Lower lobe of right lung (tissue), 2 donors: ENCODE data around the gene HDAC4. TPM values are rescaled to one million over a fixed set of nuclear protein-coding genes. Genes with fewer than 3 reads are reported as not detected.

ENCODE experiments used
- ATAC-seq, 2 donors: fragments of 200-7000 bp; cut with Tn5 transposase; one replicate each; pipeline ENCODE4 v1.9.1; 2020 to 2022; ENCODE audit warnings: mild to moderate bottlenecking in 2 of 2, moderate library complexity in 2 of 2
- DNase-seq: peaks from one replicate; pipeline ENCODE4 v3.0.0-alpha.2; 2020
- H3K27ac ChIP-seq: fragments of 200-600 bp; one replicate; pipeline ENCODE4 v1.8.0; 2022
- H3K27me3 ChIP-seq: fragments of 200-600 bp; one replicate; pipeline ENCODE4 v1.8.0; 2022; ENCODE audit warnings: low read depth
- H3K36me3 ChIP-seq: fragments of 200-600 bp; one replicate; pipeline ENCODE4 v1.8.0; 2022; ENCODE audit warnings: mild to moderate bottlenecking
- H3K4me1 ChIP-seq: fragments of 200-600 bp; one replicate; pipeline ENCODE4 v1.8.0; 2022
- H3K4me3 ChIP-seq: fragments of 200-600 bp; one replicate; pipeline ENCODE4 v1.8.0; 2022; ENCODE audit warnings: mild to moderate bottlenecking
- H3K9me3 ChIP-seq: fragments of 200-600 bp; one replicate; pipeline ENCODE4 v1.8.0; 2022
- intact Hi-C: fragments of 100-400 bp; cut with DNase I; formaldehyde crosslinking; loops from one replicate; pipeline ENCODE4 v1.11.0; 2022
- total RNA-seq: library from RNA; stranded (reverse); fragmentation: NEBNext Ultra II Directional; extraction: Animal tissue kit (Norgen Biotek cat#: 25700); gene quantifications from one replicate; pipeline ENCODE4 v1.2.1, GENCODE V29; 2021
- TF ChIP-seq, protein P1 (sequence below): fragments of 200-600 bp; IDR thresholded peaks from one replicate; pipeline ENCODE4 v1.8.0; 2022; ENCODE audit warnings: antibody characterized with exemption, mild to moderate bottlenecking
- donor health status: DM: no; HTN: yes; CAD: no; lungs with severe emphysema.

The HDAC4 gene
- total RNA-seq, 1 donor from 2014 or later: 44.9 TPM

DNA sequence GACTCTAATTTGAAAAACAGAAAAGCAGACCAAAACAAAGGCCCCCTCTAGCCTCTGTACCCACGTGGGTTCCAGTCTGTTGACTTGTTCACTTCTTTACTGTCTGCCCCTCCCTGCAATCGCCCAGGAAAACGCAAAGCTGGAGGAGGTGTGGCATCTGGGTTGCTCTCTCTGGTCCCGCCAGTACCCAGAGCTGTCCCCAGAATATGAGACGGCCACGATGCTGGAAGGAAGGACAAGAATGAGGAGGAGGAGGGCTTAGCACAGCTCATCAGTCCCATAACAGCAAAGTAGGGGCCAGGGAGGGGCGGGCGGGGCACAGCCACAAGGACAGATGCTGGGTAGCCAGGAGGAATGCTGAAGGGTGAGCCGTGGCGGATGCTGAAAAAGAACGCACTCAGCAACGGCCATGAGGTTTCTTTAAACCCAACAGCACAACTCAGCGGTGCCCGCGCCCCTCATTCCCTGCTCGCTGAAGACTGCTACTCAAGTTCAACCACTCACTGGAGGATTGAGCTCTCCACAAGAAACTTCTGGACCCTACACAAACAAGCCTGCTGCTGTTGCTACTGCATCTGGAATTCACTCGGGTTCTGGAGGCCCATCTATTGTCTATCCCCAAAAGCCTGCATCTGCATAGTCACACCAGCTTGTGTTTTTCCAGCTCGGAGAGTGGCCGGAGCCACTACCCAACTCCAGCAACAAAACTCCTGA, 187.7 kb downstream of the HDAC4 start:
- intact Hi-C loops: no loop called here
- Histone ChIP-seq H3K4me1 (peaks cover 23% of the 10 kb centered on the region), H3K27ac (no peak overlapping the region), H3K36me3 (no peaks in the 10 kb centered on the region), H3K4me3 (no peak overlapping the region), H3K9me3 (no peaks in the 10 kb centered on the region), H3K27me3 (no peaks in the 10 kb centered on the region)
- TF ChIP-seq, protein P1, sequence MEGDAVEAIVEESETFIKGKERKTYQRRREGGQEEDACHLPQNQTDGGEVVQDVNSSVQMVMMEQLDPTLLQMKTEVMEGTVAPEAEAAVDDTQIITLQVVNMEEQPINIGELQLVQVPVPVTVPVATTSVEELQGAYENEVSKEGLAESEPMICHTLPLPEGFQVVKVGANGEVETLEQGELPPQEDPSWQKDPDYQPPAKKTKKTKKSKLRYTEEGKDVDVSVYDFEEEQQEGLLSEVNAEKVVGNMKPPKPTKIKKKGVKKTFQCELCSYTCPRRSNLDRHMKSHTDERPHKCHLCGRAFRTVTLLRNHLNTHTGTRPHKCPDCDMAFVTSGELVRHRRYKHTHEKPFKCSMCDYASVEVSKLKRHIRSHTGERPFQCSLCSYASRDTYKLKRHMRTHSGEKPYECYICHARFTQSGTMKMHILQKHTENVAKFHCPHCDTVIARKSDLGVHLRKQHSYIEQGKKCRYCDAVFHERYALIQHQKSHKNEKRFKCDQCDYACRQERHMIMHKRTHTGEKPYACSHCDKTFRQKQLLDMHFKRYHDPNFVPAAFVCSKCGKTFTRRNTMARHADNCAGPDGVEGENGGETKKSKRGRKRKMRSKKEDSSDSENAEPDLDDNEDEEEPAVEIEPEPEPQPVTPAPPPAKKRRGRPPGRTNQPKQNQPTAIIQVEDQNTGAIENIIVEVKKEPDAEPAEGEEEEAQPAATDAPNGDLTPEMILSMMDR: no peak
- DNase-seq (no peak), ATAC-seq (no peak)

DNA sequence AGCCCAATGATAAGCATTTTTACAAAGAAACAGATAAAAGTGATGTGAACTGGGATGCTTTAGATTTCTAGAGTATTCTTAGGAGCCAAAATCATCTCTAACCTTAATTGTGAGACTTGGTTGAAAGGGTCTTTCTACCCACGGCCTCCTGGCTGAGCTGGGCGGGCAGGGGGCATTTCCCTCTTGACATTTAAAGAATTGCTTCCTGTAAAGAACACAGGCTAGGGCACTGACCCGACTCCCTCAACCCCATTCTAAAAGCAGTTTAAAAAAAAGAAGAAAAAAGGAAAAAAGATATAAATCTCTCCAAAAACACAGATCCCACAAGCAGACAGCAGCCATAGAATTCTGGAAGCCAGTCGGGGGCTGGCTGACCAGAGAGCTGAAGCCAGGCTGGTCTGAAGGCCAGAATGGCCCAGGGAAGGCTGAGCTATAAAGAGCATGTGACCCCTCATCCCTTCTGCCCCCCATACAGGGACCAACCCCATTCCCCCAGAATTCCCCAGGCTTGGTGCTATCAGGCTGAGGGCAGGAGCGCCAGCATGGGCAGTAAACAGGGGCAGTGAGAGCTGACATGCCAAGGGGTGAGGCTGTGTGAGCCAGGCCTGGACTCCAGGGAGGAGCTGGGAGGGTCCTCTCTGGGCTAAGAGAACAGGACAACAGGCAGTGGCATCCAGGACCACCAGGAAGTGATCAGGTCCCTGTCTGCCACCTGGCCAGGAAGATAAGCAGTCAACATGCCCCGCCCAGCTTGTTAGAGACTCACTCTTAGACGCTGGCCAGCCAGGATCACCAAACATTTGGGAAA, 188.5 kb downstream of the HDAC4 start:
- intact Hi-C loops: no loop called here
- Histone ChIP-seq H3K27me3 (no peaks in the 10 kb centered on the region), H3K9me3 (no peaks in the 10 kb centered on the region), H3K36me3 (no peaks in the 10 kb centered on the region), H3K4me3 (no peak overlapping the region), H3K27ac (no peak overlapping the region), H3K4me1 (peaks cover 21% of the 10 kb centered on the region)
- ATAC-seq (peak in 1 of 2 donors; percentile 27), DNase-seq (no peak)
- TF ChIP-seq, protein P1: no peak

DNA sequence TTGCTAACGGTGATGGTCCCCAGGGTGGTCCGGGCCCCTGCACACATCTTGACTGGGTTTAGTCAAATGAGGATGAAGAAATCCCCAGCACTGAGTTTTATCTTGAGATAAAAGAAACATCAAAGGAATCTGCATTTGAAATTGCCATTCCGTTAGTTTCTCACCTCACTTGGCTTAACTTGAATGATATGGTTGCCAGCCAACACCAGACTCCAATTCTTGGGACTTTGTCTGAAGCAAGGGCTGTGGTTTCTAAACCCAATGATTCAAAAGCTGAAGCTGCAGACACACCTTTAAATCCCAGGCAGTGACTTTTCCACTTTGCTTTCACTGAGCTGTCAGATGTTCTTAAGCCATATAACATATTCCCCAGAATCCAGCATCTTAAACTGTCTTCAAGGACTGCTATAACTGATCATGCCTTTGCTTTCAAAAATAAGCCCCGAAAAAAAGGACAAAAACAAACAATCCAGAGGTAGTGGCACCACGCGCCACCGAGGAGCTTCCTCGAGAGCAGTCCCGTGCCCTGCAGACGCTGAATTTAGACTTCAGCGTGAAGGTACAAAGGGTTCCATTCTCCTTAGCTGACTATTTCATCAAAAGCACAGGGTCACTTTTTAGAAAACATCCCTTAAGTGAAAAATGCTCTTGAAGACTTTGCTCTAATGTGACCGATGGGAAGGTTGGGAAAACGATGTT, 189.3 kb downstream of the HDAC4 start:
- ATAC-seq: no peak
- H3K9me3 ChIP-seq: no peaks in the 10 kb centered on the region
- no peak overlapping the region for H3K4me3 ChIP-seq
- no peaks in the 10 kb centered on the region for H3K27me3 ChIP-seq
- TF ChIP-seq, protein P1: no peak
- H3K4me1 ChIP-seq: peaks cover 13% of the 10 kb centered on the region
- intact Hi-C loops: no loop called here
- no peak overlapping the region for H3K27ac ChIP-seq
- DNase-seq: no peak
- H3K36me3 ChIP-seq: no peaks in the 10 kb centered on the region

DNA sequence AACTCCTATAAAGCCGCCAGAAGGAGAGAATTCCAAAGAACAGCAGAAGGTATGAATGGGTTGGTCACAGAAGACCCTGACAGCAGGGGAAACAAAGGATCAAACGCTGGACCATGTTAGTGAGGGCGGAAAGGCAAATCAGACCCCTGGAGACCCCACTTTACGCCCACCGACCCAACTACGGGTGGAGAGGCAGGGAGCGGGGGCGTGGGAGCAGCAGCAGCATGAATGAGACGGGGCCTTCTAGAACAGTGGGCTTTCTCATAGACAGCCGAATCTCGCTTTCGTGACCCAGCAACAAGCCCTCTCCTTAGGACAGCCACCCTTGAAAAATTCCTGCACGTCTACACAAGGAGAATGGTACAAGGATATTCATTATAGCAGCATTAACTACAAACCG, 191.0 kb downstream of the HDAC4 start:
- TF ChIP-seq, protein P1: no peak
- DNase-seq: no peak
- no peaks in the 10 kb centered on the region for H3K27me3 ChIP-seq
- ATAC-seq: no peak
- H3K9me3 ChIP-seq: no peaks in the 10 kb centered on the region
- H3K36me3 ChIP-seq: no peaks in the 10 kb centered on the region
- H3K4me1 ChIP-seq: peaks cover 9% of the 10 kb centered on the region
- intact Hi-C loops: no loop called here
- no peak overlapping the region for H3K4me3 ChIP-seq
- H3K27ac ChIP-seq: no peak overlapping the region

DNA sequence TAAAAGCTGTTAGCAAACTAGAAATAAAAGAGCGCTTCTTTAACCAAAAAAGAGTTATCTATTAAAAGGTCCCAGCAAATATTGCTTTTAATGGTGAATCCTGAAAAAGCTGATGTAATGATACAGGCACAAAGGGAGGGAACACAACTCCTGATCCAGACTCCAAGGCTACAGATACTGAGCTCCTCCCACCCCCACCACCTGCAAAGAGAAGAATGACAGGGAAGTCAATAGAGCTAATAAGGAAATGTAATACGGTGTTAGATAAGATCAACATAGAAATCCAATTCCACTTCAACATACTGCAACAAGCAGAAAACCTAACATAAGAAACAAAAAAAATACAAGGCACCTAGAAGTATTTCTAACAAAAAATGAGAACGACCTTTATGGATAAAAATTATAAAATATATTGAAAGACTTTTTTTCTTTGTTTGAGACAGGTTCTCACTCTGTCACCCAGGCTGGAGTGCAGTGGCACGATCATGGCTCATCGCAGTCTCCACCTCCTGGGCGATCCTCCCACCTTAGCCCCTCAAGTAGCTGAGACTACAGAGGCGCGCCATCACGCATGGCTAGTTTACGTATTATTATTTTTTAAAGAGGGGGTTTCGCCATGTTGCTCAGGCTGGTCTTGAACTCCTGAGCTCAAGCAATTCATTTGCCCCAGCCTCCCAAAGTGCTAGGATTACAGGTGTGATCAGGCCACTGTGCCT, 192.2 kb downstream of the HDAC4 start:
- TF ChIP-seq, protein P1: no peak
- Histone ChIP-seq H3K9me3 (no peaks in the 10 kb centered on the region), H3K27ac (no peak overlapping the region), H3K36me3 (peaks cover under 1% of the 10 kb centered on the region), H3K27me3 (no peaks in the 10 kb centered on the region), H3K4me1 (peaks cover 9% of the 10 kb centered on the region), H3K4me3 (no peak overlapping the region)
- DNase-seq (no peak), ATAC-seq (no peak)
- intact Hi-C loops: no loop called here
